G401.6 (cell line): ENCODE results near the gene HCFC1R1.
"Not testable (repeated sequence)": the region's sequence is repeated elsewhere in the genome, so short reads cannot be mapped to it uniquely, and the experiment has no call there.

Source experiments
- FAIRE-seq: peaks from 2 replicates; lab custom pipeline; 2012; peaks lifted over from hg19 to GRCh38; lab: Jason Lieb, UNC

HCFC1R1 gene

GRCh38 chr16:3057181-3058138 lies 33.7 kb upstream of the HCFC1R1 start:
- FAIRE-seq = no peak

GRCh38 chr16:3056336-3057180 lies 32.8 kb upstream of the HCFC1R1 start:
- no peak for FAIRE-seq

DNA sequence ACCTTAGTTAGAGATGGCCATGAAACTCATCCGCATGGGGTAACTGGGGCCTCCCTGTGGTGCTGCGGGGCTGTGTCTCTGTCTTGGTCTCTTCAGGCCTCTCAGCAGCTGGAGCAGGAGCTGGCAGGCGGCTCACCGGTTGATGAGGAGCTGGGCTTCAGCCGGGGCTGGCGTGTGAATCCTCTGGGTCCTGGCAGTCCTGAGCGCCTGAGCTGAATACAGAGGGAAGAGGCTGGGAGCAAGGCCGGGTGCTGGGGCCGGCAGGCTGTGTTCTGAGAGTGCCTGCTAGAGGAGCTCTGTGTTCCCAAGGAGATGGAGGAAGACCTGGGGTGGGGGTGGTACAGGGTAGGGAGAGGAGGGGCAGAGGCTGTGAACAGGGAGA lies 32.0 kb upstream of the HCFC1R1 start:
- FAIRE-seq = not testable (repeated sequence)

- no peak for FAIRE-seq
Measured at GRCh38 chr16:3054965-3055733, 31.4 kb upstream of the HCFC1R1 start.

DNA sequence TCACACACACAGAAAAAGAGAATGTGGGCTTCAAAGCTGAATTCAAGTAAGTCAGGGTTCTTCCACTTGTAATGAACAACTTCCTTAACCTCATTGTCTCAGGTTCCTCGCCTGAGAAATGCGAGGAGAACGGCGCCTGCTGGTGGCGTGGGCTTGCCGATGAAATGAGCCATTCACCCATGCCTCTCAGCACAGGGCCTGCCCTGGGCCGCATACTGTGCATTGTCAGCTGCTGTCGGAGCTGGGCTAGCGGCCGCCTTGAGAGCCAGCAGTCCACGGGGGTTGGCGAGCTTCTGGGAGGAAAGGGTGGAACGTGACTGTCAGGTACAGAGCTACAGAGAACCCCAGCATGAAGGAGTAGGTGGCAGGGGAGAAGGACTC lies 29.6 kb upstream of the HCFC1R1 start:
- not testable (repeated sequence) for FAIRE-seq

DNA sequence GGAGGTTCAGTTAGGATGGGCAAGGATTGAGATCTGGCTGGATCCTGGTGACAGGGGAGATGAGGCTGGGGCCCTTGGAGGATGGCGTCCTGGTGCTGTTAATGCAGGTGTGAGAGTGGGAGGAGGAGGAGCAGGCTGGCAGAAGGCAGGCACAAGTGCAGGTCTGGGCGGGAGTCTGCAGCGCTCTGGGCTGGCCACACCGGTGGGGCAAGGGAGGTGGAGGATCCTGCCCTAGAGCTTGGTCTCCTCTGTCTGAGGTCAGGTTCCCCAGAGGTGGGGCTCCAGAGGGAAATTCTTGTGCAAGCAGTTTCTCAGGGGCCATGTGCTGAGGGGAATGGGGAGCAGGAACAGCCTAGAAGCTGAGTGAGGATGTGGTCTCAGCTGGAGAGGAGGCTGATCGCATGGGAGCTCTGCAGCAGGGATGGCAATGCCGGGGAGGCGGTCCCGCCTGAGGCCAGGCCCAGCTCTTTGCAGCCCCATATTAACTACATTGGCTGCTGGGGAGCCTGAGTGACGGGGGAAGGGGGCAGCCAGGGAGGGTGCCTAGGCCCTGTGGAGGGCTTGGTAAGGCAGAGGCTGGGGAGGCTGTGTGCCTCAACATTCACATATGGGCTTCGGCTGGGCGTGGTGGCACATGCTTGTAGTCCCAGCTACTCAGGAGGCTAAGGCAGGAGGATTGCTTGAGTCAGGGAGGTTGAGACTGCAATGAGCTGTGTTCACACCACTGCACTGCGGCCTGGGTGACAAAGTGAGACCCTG lies 29.0 kb upstream of the HCFC1R1 start:
- FAIRE-seq = not testable (repeated sequence)

DNA sequence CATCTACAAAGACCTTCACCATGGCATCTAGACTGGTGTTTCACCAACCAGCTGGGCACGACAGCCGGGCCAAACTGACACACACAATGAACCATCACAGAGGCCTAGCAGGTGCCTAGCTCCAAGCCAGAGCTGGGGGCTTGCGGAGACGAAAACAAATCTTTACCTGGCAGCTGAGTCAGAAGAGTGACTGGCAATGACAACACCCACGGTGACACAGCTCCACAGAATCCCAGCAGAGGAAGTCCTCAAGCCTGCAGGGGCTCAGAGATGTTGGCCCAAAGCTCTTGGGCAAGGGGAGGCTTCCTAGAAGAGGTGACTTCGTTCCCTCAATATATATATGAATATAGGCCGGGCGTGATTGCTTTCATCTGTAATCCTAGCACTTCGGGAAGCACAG lies 27.8 kb upstream of the HCFC1R1 start:
- no peak for FAIRE-seq

GRCh38 chr16:3051009-3051408 lies 27.3 kb upstream of the HCFC1R1 start:
- no peak for FAIRE-seq

DNA sequence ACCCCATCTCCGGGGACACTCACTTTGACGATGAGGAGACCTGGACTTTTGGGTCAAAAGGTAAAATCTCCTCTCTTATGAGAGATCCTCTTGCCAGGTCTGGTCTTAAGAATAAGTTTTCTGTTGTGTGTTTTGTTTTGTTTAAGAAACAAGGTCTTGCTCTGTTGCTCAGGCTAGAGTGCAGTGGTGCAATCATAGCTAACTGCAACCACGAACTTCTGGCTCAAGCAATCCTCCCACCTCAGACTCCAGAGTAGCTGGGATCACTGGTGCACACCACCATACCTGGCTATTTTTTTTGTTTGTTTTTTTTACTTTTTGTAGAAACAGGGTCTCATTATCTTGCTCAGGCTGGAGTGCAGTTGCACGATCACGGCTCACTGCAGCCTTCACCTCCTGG lies 26.7 kb upstream of the HCFC1R1 start:
- no peak for FAIRE-seq

- FAIRE-seq = no peak
Measured at GRCh38 chr16:3049921-3050481, 26.3 kb upstream of the HCFC1R1 start.

DNA sequence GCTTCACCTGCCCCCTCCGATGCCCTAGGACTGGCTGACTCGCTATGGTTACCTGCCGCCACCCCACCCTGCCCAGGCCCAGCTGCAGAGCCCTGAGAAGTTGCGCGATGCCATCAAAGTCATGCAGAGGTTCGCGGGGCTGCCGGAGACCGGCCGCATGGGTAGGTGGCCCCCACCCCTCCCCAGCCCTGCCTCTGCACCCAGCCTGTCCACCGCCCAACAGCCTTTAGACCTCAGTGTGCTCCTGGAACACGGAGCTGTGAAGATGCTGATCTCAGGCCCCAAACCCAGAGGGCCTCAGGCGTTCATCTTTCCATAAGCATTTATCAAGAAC lies 23.6 kb upstream of the HCFC1R1 start:
- FAIRE-seq = no peak

GRCh38 chr16:3046641-3047386 lies 23.1 kb upstream of the HCFC1R1 start:
- no peak for FAIRE-seq

- no peak for FAIRE-seq
Measured at GRCh38 chr16:3045758-3046640, 22.3 kb upstream of the HCFC1R1 start, which contains the start of gene MMP25. TSS of gene MMP25 (plus strand) at chr16:3046561. CDS start at chr16:3046918, 357 bp downstream.

DNA sequence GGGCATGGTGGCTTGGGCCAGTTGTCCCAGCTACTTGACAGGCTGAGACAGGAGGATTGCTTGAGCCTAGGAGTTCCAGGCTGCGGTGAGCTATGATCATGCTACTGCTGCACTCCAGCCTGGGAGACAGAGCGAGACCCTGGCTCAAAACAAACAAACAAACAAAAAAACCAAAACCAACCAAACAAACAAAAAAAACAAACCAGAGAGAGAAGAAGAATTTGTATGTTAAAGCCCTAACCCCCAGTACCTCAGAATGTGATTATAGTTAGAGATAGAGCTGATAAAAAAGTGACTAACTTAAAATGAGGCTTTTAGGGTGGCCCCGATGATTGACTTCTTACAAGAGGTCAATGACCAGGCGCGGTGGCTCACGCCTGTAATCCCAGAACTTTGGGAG lies 21.0 kb upstream of the HCFC1R1 start:
- no peak for FAIRE-seq

- no peak for FAIRE-seq
Measured at GRCh38 chr16:3042376-3042775, 18.6 kb upstream of the HCFC1R1 start.

DNA sequence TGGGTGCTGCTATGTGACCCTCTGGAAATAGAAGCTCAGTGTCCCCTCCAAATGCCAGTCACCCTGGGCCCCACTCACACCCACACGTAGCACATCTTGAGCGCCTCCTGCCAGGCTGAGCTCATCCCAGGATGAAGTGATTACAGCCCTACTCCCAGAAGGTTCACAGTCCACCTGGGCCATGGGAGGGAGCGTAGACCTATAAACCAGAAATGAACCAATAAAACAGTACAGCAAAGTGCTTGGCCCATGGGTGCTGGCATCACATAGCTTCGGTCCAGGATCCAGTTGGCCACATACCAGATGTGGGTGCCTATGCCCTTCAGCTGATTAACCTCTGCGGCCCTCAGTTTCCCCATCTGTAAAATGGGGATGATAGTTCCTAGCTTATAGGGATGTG lies 15.2 kb upstream of the HCFC1R1 start:
- FAIRE-seq = no peak

DNA sequence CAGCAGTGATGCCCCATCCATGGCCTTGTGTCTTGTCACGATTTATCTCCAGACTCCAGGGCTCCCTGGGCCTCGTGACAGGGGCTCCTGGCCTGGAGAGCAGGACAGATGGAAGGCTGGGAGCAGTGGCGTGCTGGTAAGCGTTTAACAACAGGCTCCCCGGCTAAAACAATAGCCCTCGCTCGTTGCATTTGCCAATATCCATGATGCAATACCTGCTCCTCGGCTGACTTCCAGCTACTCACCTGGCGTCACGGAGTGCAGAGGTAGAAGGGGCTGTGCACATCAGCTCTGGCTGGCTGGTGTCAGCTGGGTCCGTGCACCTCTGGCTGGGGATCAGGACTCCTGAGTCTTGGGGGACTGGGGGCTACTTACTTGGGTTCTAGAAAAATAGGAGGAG lies 14.5 kb upstream of the HCFC1R1 start:
- FAIRE-seq = no peak

DNA sequence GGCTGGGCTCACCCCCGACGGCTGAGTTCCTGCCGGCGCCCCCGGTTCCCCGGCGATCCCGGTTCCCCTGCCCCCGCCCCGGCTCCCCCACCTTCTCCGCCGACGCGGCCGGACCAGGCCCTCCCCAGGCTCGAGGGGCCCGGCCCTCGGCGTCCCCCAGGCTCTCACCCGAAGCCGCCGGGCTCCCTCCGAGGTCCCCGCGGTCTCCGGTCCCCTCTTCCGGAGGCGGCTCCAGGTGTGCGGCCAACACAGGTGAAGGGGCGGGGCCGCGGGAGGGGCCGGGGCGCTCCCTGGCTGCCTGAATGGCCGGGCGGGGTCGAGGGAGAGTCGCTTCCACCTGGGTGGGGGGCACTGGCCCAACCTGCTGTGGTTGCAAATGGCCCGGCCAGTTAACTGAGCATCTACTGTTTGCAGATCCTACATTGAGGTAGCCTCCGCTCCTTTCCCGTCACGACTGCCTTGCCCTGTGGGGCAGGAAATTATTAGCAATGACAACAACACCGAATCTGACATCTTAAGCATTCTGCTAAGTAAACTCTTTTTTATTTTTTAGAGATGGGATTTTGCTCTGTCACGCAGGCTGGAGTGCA lies 13.1 kb upstream of the HCFC1R1 start, which contains the start of gene BICDL2:
Gene BICDL2, minus strand, starts transcription at position 219 of the 590 bp plus-strand sequence. CDS start 1,448 bp downstream, outside the sequence.
- FAIRE-seq = no peak
